Esophagus muscularis mucosa (tissue), 3 donors: ENCODE measurements around the gene UMODL1.

Experiments
- POLR2A ChIP-seq: fragments of 450-650 bp; IDR thresholded peaks from one replicate; pipeline ENCODE4 v1.6.1; 2017; ENCODE audit warnings: antibody characterized with exemption, moderate library complexity, mild to moderate bottlenecking, low read depth
- TF ChIP-seq, protein P1 (sequence below), 3 experiments: fragments of 200-600 bp in 2 of 3; fragments of 450-650 bp in 1 of 3; sonication (generic) in 2 of 3; IDR thresholded peaks; one replicate each; pipeline ENCODE4 v1.5.1; 2017 to 2019; ENCODE audit warnings: antibody characterized with exemption in 3 of 3, mild to moderate bottlenecking in 2 of 3, moderate library complexity in 1 of 3

DNA sequence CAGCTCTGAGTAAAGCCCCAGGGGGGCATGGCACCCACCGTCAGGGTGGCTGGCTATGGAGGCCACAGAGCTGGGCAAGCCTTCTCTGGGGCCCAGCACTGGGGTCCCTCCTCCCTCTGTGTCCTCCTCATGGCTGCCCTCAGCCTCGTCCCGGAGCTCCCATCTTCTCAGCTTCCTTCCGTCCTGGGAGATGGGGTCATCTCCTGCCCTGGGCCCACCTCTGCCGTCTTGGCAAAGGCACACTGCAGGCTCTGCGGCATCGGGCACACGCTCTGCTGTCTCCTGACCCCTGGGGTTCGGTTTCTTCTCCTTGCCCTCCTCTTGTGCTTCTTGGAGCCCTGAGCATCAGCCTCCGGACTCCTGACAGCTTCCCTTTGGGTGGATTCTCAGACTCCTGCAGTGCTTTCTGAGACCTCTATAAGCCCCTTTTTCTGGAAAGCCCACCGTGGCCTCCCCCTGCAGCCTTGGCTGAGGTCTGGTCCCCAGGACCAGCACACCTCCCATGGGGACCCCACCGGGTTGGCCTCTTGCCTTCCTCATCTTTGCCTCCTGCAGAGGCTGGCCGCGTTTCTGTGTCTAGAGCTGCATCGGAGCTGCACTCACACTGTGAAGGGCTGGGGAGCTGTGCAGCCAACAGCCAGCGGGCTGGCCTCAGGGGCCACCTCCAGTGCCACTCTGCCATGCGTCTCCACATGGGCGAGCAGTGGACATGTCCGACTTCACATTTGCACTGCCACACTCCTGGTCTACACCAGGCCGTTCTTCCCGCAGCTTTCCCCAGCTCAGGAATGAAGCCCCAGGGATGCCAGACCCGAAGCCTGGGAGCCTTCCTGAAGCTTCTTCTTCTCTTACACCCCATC is 11.6 kb downstream of the UMODL1 start:
- TF ChIP-seq, protein P1, sequence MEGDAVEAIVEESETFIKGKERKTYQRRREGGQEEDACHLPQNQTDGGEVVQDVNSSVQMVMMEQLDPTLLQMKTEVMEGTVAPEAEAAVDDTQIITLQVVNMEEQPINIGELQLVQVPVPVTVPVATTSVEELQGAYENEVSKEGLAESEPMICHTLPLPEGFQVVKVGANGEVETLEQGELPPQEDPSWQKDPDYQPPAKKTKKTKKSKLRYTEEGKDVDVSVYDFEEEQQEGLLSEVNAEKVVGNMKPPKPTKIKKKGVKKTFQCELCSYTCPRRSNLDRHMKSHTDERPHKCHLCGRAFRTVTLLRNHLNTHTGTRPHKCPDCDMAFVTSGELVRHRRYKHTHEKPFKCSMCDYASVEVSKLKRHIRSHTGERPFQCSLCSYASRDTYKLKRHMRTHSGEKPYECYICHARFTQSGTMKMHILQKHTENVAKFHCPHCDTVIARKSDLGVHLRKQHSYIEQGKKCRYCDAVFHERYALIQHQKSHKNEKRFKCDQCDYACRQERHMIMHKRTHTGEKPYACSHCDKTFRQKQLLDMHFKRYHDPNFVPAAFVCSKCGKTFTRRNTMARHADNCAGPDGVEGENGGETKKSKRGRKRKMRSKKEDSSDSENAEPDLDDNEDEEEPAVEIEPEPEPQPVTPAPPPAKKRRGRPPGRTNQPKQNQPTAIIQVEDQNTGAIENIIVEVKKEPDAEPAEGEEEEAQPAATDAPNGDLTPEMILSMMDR (IDR thresholded peaks at IDR 0.05): no peak
- TF ChIP-seq POLR2A: no peak
